ENCODE data around the gene TBX10.
"Not testable (repeated sequence)": the region's sequence is repeated elsewhere in the genome, so short reads cannot be mapped to it uniquely, and the experiment has no call there.

TBX10 gene

GRCh38 chr11:67663532-67664212, 24.1 kb upstream of the TBX10 start:
- no peak for DNase-seq

- no peak for DNase-seq
Measured at GRCh38 chr11:67662835-67663531, 23.4 kb upstream of the TBX10 start.

- DNase-seq, result no peak
Measured at GRCh38 chr11:67662142-67662834, 22.7 kb upstream of the TBX10 start.

GRCh38 chr11:67660752-67661151, 21.2 kb upstream of the TBX10 start:
- DNase-seq, result not testable (repeated sequence)

GRCh38 chr11:67659651-67660165, 20.1 kb upstream of the TBX10 start:
- not testable (repeated sequence) for DNase-seq

- DNase-seq, result no peak
Measured at GRCh38 chr11:67657300-67657699, 17.7 kb upstream of the TBX10 start.

GRCh38 chr11:67656278-67656922, 16.8 kb upstream of the TBX10 start:
- peak; percentile 72 for DNase-seq

- DNase-seq, result no peak
Measured at GRCh38 chr11:67654225-67654624, 14.7 kb upstream of the TBX10 start.

GRCh38 chr11:67652965-67653845, 13.6 kb upstream of the TBX10 start:
- DNase-seq, result no peak

GRCh38 chr11:67651976-67652781, 12.6 kb upstream of the TBX10 start:
- DNase-seq, result no peak

- peak; percentile 85 for DNase-seq
Measured at GRCh38 chr11:67649634-67650510, 10.3 kb upstream of the TBX10 start.

- peak; percentile 96 for DNase-seq
Measured at GRCh38 chr11:67648796-67649613, 9.4 kb upstream of the TBX10 start.

GRCh38 chr11:67648140-67648795, 8.7 kb upstream of the TBX10 start:
- peak; percentile 97 for DNase-seq

- no peak for DNase-seq
Measured at GRCh38 chr11:67647471-67647870, 7.9 kb upstream of the TBX10 start.

GRCh38 chr11:67646535-67647336, 7.2 kb upstream of the TBX10 start:
- peak; percentile 93 for DNase-seq

GRCh38 chr11:67645521-67646461, 6.2 kb upstream of the TBX10 start:
- DNase-seq, result peak; percentile 51
